Type B pancreatic cell (in vitro differentiated cells): ENCODE data around the gene CTNND2. TPM values are rescaled to one million over a fixed set of nuclear protein-coding genes. Genes with fewer than 3 reads are reported as not detected.

Source experiments
- DNase-seq: peaks from one replicate; pipeline ENCODE4 v3.0.0; 2021; ENCODE audit warnings: mixed read lengths; ENCODE audit not compliant: unreplicated experiment; ENCODE audit errors: extremely low spot score
- H3K27ac Mint-ChIP-seq: 2 replicates; pipeline ENCODE4 v1.8.0; 2021; ENCODE audit warnings: mild to moderate bottlenecking, mixed read lengths
- H3K27me3 Mint-ChIP-seq: 2 replicates; pipeline ENCODE4 v1.8.0; 2021; ENCODE audit warnings: mixed read lengths
- H3K36me3 Mint-ChIP-seq: 2 replicates; pipeline ENCODE4 v1.8.0; 2021; ENCODE audit warnings: mixed read lengths
- H3K4me1 Mint-ChIP-seq: one replicate; pipeline ENCODE4 v1.8.0; 2021; ENCODE audit warnings: mixed read lengths; ENCODE audit not compliant: unreplicated experiment
- H3K4me3 Mint-ChIP-seq: 2 replicates; pipeline ENCODE4 v1.8.0; 2021; ENCODE audit warnings: mild to moderate bottlenecking, mixed read lengths
- H3K9me3 Mint-ChIP-seq: 2 replicates; pipeline ENCODE4 v1.8.0; 2021; ENCODE audit warnings: mixed read lengths
- total RNA-seq: library from RNA; stranded (reverse); gene quantifications from 2 replicates; pipeline ENCODE4 v1.2.1, GENCODE V29; 2021; ENCODE audit warnings: low replicate concordance
- TF ChIP-seq, protein P1 (sequence below): fragments of 200-600 bp; sonication (generic); conservative IDR thresholded peaks from 2 replicates; pipeline ENCODE4 v1.5.0; 2021; ENCODE audit warnings: antibody characterized with exemption, mild to moderate bottlenecking

Gene CTNND2
- total RNA-seq, 1 donor from 2014 or later, result 49.5 TPM

DNA sequence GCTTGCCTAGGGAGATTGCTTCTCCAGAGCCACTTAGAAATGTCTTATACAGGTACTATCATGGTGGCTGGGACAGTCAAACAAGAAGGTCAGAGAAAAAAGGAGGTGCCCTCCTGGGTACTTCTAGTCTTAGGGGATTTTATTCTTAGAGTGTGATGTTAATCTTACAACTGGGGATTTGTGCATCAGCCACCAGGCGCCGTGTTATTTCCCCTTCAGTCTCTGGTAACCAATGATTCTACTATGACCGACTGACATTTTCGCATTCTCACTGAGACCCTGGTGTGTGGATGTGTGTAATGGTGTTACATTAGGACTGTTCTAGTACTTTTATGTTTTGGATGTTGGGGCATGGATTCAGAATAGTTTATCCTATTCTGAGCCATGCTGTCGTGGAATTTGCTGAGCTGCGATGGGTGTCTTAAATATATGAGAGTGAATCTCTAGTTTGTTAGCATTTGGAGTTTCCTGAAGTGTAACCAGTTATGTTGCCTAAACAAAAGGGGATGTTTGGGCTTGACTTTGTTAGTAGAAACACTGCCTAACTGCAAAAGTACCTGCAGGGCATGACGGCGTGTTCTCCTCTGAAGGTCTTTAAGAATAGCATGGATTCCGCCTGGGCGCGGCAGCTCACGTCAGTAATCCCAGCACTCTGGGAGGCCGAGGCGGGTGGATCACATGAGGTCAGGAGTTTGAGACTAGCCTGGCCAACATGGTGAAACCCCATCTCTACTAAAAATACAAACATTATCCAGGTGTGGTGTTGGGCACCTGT is 968.0 kb downstream of the CTNND2 start:
- Mint-ChIP-seq H3K9me3 (peaks cover 4% of the 10 kb centered on the region), H3K4me1 (no peaks in the 10 kb centered on the region)

DNA sequence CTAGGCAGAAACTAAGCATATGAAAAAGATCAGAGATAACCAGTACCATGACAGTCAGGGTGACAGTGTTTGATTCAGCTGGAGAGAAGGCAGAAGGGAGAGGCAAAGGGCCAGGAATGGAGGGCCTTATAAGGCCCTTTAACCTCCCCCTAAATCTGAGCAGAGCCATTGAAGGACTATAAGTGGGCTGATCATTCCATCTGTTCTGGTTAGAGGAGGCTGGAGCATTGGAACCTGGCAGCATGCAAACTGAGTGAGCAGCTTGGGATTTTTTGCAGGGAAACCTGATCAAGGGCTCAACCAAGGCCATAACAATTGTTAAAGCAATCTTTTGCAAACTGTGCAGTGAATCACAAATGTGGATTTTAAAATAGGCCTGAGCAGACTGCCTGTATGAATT is 968.7 kb downstream of the CTNND2 start:
- no peaks in the 10 kb centered on the region for H3K36me3 Mint-ChIP-seq
- DNase-seq, result no peak
- TF ChIP-seq, protein P1, sequence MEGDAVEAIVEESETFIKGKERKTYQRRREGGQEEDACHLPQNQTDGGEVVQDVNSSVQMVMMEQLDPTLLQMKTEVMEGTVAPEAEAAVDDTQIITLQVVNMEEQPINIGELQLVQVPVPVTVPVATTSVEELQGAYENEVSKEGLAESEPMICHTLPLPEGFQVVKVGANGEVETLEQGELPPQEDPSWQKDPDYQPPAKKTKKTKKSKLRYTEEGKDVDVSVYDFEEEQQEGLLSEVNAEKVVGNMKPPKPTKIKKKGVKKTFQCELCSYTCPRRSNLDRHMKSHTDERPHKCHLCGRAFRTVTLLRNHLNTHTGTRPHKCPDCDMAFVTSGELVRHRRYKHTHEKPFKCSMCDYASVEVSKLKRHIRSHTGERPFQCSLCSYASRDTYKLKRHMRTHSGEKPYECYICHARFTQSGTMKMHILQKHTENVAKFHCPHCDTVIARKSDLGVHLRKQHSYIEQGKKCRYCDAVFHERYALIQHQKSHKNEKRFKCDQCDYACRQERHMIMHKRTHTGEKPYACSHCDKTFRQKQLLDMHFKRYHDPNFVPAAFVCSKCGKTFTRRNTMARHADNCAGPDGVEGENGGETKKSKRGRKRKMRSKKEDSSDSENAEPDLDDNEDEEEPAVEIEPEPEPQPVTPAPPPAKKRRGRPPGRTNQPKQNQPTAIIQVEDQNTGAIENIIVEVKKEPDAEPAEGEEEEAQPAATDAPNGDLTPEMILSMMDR, result no peak
- H3K27ac Mint-ChIP-seq, result no peak overlapping the region
- H3K27me3 Mint-ChIP-seq, result peaks cover 3% of the 10 kb centered on the region
- no peaks in the 10 kb centered on the region for H3K4me1 Mint-ChIP-seq
- no peak overlapping the region for H3K4me3 Mint-ChIP-seq
- H3K9me3 Mint-ChIP-seq, result peaks cover 4% of the 10 kb centered on the region

More for the DNA sequence above, 968.0 kb downstream of the CTNND2 start:
- no peak overlapping the region for H3K27ac Mint-ChIP-seq
- TF ChIP-seq, protein P1, result no peak
- H3K36me3 Mint-ChIP-seq, result no peaks in the 10 kb centered on the region
- DNase-seq, result no peak
- H3K27me3 Mint-ChIP-seq, result peaks cover 3% of the 10 kb centered on the region
- H3K4me3 Mint-ChIP-seq, result no peak overlapping the region

DNA sequence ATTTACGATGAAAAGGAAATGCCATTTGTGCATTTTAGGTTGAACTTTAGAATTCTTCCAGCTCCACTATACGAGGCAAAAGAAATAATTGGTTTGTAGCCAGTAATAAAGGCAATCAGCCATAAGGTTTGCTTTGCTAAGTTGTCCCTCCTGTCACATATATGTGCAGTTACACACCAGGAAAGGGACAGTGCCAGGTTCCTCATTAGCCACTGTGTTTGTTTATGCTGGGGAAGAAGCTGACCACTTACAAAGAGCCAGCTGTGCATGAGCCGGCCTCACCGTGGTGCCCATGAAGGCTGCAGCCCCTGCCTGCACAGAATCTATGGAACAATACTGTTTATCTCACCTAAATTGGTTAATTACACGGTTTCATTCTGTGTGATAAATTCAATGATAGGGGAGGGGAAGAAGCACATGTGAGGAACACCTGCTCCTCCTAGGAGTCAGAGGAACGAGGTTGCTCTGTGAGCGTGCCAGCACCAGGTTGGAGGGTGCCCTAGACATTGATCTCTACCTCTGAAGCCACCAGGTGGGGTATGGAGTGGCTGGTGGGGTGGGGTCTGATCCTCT is 969.4 kb downstream of the CTNND2 start:
- peaks cover 3% of the 10 kb centered on the region for H3K27me3 Mint-ChIP-seq
- H3K4me1 Mint-ChIP-seq, result no peaks in the 10 kb centered on the region
- peaks cover 4% of the 10 kb centered on the region for H3K9me3 Mint-ChIP-seq
- no peaks in the 10 kb centered on the region for H3K36me3 Mint-ChIP-seq
- H3K4me3 Mint-ChIP-seq, result no peak overlapping the region
- DNase-seq, result no peak
- TF ChIP-seq, protein P1, result no peak
- H3K27ac Mint-ChIP-seq, result no peak overlapping the region

DNA sequence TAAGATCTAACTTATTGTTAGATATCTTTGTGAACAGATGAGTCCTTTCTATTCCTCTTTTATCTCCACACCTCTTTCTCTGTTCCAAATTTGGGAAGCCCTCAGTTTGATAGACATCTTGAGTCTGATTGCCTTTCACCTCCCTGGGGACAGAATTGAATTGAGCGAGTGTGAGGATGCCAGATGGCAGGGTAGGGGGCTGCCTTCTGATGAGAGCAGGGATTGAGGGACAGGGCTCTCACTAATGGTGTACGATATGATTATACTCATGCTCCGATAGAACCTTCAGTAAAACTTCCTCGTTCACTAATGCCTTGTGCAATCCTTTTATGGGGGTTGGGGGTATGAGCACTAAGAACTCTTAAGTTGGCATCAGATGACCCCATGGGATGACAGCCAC is 971.1 kb downstream of the CTNND2 start:
- peaks cover 10% of the 10 kb centered on the region for H3K9me3 Mint-ChIP-seq
- H3K27me3 Mint-ChIP-seq, result peaks cover 3% of the 10 kb centered on the region
- TF ChIP-seq, protein P1, result no peak
- H3K4me3 Mint-ChIP-seq, result no peak overlapping the region
- no peaks in the 10 kb centered on the region for H3K4me1 Mint-ChIP-seq
- no peak for DNase-seq
- H3K27ac Mint-ChIP-seq, result no peak overlapping the region
- H3K36me3 Mint-ChIP-seq, result no peaks in the 10 kb centered on the region

DNA sequence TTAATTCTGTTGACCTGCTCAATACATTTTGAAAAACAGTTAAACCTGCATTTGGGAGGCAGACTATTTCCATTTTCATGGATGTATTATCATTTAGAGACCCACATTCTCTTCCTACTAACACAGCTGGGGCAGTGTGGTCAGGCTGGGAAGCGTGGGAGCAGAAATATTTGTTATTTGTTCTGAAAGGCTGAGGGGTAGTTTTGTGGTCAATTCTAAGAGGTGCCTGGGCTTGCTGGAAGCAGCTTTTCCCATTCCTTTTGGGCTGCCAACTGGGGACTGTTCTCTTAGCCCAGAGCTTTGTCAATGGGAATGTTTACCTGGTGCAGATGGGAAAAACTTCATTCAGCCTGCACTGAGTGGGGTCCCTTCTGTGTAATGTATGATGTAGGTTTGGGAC is 971.8 kb downstream of the CTNND2 start:
- H3K36me3 Mint-ChIP-seq, result no peaks in the 10 kb centered on the region
- TF ChIP-seq, protein P1, result no peak
- no peaks in the 10 kb centered on the region for H3K4me1 Mint-ChIP-seq
- H3K27me3 Mint-ChIP-seq, result peaks cover 3% of the 10 kb centered on the region
- peaks cover 10% of the 10 kb centered on the region for H3K9me3 Mint-ChIP-seq
- no peak overlapping the region for H3K27ac Mint-ChIP-seq
- H3K4me3 Mint-ChIP-seq, result no peak overlapping the region
- DNase-seq, result no peak
